Measurements from ENCODE around the gene IFNL2.

- TF ChIP-seq, protein P1, sequence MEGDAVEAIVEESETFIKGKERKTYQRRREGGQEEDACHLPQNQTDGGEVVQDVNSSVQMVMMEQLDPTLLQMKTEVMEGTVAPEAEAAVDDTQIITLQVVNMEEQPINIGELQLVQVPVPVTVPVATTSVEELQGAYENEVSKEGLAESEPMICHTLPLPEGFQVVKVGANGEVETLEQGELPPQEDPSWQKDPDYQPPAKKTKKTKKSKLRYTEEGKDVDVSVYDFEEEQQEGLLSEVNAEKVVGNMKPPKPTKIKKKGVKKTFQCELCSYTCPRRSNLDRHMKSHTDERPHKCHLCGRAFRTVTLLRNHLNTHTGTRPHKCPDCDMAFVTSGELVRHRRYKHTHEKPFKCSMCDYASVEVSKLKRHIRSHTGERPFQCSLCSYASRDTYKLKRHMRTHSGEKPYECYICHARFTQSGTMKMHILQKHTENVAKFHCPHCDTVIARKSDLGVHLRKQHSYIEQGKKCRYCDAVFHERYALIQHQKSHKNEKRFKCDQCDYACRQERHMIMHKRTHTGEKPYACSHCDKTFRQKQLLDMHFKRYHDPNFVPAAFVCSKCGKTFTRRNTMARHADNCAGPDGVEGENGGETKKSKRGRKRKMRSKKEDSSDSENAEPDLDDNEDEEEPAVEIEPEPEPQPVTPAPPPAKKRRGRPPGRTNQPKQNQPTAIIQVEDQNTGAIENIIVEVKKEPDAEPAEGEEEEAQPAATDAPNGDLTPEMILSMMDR (IDR thresholded peaks at IDR 0.05): no peak
- no peak for TF ChIP-seq POLR2A (IDR thresholded peaks at IDR 0.05)
These were observed 50.5 kb downstream of the IFNL2 start for GRCh38 chr19:39318690-39319089.
